ENCODE measurements around the gene RAB9B. TPM values are rescaled to one million over a fixed set of nuclear protein-coding genes. Genes with fewer than 3 reads are reported as not detected.

RAB9B gene
- total RNA-seq, 1 donor from 2014 or later: 4.8 TPM

DNA sequence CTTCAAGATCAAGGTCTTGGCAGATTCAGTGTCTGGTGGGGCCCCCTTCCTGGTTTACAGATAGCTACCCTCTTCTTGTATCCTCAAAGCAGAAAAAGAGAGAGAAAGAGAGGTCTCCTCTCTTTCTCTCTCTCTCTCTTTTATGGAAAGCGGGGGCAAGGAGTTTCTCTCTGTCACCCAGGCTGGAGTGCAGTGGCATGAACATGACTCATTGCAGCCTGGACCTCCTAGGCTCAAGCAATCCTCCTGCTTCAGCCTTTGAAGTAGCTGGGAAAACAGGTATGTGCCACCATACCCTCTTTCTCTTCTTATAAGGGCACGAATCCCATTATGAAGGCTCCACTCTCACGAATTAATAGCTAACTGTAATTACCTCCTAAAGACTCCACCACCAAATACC lies 20.2 kb downstream of the RAB9B start:
- DNase-seq: no peak

DNA sequence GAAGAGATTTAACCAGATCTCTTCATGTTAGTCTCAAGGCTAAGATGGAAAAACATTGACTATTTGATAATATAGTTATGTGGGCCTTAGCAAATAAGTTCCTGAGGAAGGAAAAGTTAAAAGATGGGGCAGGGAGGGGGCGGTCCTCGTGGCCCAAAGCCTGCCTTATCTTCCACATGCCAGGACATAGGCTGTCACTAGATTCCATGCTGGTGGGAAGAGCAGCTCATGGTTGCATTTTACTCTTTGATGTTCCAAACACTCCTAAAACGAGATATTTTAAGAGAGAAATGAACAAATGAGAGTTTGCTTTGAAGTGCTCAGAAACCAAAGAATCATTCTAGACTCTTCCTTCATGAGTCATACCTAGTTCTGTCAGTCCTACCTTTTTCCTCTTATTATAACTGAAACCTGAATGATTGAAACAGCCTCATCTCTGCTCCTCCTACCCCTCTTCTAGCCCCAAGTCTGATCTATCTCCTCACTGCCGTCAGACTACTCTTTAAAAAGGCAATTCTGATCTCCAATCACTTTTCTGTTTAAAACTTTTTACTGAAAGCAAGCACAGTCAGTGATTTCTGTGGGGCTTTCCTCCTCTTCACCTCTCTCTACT lies 25.1 kb downstream of the RAB9B start:
- no peak for DNase-seq

DNA sequence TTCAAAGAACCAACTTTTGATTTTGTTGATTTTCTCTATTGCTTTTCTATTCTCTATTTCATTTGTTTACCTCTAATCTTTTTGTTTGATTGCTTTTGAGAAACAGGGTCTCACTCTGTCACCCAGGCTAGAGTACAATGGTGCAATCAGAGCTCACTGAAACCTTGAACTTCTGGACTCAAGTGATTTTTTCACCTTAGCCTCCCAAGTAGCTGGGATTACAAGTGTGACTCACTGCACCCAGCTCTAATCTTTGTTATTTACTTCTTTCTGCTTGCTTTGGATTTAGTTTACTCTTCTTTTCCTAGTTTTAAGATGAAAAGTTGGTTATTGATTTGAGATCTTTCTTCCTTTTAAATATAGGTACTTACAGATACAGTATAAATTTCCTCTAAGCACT lies 26.2 kb downstream of the RAB9B start:
- DNase-seq: no peak

DNA sequence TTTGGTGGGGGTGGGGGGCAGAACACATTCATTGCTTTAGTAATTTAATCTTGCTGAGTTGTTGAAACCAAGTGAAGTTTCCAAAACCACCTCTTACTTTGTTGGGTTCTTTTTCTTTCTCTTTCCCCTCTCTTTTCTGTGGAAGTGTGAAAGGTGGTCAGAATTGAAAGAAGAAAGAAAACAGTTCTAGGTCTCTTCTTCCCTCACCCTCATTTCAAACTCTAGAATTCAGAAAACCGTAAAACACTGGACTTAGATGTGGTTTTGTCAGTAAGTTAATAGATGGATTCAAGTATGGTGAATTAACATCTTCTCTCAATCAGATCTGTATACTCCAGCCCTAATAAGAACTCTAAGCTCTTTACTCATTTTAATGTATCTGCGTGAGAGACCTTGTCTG lies 31.7 kb downstream of the RAB9B start:
- DNase-seq: no peak

DNA sequence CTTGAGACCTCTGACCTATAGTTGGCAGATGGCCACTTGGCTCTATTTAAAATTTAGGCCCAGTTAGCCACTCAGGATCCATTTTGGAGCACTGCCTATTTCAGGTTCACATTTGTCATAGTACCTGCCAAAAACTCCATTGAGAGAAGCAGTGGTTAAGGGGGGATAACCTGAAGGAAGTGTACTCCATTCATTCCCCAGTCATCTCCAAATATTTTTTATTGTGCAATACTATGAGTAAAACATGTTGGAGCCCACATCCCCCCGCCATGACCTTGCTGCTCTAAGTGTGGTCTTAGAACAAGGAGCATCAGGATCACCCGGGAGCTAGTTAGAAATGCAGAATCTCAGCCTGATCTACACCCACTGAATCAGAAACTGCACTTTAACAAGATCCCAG lies 34.4 kb downstream of the RAB9B start:
- no peak for DNase-seq

DNA sequence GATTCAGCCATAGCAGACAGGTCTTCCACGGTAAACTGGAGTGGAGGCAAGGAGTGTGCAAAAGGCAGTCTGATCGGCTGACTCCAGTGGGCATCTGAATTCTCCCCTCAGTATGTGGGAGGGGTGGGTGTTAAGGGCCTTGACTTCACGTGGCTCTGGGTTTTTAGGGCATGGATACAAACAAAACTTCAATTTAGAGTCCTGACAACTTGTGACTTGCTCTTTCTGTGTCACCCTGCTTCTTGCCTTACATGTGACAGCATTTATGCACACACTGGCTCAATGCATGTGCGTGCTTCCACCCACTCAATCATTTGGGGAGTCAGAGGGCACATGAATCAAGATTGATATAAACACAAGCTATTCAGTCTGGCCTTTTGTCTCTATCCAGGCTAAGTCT lies 37.9 kb downstream of the RAB9B start:
- DNase-seq: no peak

DNA sequence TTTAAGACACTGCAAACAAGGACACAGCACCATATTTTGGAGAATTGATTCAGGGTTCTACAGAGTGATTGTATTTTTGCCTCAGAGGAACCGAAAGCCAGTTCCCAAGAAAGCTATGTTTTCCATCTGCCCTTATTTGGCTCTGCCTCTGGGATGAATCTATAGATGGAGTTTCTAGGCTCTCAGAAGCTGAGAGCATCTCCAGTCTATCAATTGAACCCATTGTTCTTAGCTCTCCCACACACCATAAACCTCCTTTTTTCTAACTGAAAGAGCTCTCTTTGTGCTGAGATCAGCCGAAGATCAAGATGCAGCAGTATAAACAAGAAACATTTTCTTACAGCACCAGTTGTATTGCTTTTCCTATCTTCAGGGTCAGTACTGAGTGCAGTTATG lies 38.5 kb downstream of the RAB9B start:
- no peak for DNase-seq

DNA sequence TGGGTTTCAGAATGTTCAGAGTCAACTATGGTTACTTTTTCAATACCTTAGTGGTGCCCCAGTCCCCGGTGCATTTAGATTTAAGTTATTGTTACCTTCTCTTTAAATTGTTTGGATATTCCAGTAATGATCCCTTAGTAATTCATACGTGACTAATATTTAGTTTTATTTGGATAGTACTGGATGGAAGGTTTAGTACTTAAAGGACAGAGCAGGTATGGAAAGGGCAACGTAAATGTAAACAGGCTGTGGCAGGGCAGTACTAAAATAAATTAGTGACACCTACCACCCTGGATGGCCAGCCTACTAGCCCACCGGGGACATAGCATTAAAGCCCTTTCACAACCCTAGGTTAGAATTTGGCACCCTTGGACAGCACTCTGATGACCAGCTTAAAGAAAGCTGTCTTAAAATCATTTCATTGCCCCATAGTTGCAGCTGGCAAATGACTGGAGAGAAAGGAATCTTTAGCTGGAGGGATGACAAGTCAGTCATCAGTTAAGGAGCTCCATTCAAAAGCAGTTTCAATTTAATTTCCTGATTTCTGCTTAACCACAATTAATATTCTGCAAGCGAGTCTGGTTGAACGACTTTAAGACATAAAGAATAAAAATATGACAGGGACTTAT lies 39.0 kb downstream of the RAB9B start:
- DNase-seq: no peak

DNA sequence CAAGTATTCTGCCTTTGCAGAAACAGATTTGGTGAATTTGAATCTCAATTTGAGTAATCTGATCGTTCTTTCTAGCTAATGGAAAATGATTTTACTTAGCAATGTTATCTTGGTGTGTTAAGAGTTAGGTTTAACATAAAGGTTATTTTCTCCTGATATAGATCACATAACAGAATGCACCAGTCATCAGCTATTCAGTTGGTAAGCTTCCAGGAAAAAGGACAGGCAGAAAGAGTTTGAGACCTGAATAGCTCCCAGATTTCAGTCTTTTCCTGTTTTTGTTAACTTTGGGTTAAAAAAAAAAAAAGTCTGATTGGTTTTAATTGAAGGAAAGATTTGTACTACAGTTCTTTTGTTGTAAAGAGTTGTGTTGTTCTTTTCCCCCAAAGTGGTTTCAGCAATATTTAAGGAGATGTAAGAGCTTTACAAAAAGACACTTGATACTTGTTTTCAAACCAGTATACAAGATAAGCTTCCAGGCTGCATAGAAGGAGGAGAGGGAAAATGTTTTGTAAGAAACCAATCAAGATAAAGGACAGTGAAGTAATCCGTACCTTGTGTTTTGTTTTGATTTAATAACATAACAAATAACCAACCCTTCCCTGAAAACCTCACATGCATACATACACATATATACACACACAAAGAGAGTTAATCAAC lies 40.1 kb downstream of the RAB9B start:
- DNase-seq: no peak

DNA sequence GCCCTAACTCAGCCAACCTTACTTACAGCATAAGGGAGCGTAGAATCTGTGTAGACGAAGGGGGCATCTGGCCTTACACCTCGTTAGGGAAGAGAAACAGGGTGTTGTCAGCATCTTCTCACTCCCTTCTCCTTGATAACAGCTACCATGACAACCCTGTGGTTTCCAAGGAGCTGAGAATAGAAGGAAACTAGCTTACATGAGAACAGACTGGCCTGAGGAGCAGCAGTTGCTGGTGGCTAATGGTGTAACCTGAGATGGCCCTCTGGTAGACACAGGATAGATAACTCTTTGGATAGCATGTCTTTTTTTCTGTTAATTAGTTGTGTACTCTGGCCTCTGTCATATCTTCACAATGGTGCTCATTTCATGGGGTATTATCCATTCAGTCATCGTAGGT lies 40.8 kb downstream of the RAB9B start:
- DNase-seq: no peak

DNA sequence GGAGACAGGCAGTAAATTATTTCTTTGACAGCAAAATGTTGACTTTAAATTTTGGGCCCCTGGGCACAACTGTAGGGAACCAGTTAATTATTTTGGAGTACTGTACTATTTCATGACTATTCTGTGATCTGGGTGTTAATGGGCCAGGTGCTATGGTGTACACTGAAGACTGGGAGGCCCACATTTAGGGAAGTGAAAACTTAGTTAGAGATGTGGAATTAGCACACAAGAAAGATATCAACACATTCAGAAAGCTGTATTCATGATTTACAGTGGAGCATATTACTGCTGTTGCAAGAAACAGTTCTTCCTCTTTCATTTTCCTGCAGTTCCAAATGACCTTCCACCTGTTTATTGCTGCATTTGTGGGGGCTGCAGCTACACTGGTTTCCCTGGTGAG lies 43.1 kb downstream of the RAB9B start:
- no peak for DNase-seq

DNA sequence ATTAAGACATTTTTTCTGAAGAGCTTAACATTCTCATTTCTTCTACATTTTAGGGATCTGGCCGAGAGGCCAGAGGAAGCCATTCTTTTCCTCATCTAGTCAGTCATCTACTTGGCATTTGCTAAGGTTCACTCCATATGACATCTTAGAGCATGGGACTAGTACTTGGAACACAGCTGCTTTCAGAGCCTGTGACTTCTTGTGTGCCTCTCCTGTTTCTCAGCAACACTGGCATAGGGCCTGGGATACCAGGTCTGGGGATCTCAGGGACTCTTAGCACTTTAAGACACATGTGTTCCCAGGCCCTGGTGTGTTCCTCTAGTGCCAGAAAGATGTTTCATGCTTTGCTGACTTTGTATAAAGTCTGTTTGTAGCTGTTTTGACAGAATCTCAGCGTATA lies 48.1 kb downstream of the RAB9B start:
- DNase-seq: peak; percentile 52

DNA sequence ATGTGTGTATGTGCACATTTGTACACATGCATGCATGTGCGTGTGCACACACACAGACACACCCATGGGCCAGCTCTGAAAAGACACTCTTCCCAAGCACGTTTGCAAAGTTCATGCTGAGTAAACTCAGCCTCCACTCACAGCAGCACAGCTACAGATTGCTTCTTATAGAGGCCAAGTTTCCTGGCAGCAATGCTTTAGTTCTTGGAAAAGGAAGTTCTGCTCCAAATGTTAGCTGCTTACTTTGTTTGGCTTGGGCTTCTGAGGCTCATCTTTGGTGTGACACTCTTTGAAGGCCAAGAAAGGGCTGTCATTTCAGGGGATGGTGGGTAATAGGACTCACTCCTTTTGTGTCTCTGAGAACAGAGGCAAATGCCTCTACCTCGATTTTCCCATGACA lies 48.9 kb downstream of the RAB9B start:
- DNase-seq: peak; percentile 26

DNA sequence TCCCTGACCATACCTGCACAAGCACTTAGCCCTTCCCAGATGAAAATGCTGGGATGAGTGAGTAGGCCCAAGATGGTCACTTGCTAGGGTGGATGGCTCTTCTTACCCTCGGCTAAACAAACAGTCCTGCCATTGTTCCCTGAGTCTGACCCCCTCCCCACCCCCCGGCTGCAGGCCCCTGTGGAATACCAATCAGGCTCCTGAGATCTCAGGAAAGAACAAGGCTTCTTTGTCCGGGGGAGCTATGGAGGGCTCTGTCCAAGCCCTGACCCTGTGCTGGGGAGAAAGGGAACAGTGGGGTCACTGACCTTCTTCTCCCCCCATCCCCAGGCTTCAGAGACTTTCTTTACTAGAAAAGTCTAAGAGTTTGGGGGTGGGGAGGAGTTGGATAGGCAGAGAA lies 49.4 kb downstream of the RAB9B start:
- DNase-seq: no peak

DNA sequence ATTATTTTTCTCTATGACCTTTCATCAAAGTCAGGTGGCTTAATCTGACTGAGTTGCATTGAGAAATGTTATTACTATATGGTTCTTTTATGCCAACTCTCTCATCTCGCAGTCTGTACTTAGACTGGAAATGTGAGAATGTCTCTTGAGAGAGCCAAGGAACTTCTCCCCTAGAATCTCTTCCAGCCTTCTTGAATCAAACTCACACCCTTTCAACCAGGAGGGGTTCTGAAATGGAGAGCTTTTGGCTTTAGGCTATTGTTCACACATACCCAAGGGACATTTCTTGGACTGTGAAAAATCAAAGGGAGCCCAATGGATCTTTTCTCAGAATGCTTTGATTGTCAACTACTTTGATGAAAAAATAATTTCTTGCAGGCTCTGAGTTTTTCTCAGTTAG lies 50.4 kb downstream of the RAB9B start:
- DNase-seq: peak; percentile 3

DNA sequence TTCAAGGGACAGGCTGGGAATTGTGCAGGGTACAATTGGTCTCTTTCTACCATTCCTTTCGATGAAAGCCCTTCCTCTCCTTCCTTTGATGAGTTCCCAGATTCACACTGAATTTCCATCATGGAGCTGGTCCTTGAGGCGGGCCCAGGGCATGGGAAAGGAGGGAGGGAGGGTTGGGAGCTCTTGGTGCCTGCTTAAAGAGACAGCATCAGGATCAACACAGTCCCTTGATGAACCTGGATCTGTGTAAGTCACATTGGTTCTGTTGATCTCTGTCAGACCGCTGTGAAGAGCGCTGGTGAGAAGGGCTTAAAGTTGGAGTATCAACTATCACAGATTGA lies 51.0 kb downstream of the RAB9B start:
- no peak for DNase-seq

DNA sequence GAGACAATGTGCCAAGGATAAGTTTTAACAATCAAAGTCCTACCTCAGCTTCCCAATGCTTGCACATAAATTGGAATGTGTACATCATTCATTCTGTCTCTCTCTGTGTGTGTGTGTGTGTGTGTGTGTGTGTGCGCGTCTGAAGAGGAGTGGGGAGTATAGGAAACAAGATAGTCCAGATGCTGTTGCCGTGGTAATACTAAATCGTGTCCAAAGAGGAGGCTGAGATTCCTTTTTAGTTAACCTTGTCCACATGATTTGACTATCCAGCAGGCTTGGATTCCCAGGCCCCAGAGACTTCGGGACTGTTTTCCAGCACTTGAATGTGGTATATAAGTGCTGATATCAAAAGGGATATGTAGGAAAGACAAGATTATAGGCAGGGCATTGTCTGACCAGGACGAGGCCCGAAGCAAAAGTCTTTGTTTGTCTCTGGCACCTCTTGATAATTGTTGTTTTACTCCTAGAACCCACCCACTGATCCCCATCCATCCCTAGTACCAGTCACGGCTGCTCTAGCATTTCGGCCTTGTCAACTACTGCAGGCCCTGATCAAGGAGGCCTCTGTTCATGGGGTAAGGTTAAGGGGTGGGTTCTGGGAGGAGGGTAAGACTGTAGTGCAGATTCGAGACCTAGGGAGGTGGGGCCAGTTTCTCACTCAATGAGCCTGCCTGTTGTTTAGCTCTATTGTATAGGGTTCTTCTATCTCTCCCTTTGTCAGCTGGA lies 51.6 kb downstream of the RAB9B start:
- DNase-seq: no peak

DNA sequence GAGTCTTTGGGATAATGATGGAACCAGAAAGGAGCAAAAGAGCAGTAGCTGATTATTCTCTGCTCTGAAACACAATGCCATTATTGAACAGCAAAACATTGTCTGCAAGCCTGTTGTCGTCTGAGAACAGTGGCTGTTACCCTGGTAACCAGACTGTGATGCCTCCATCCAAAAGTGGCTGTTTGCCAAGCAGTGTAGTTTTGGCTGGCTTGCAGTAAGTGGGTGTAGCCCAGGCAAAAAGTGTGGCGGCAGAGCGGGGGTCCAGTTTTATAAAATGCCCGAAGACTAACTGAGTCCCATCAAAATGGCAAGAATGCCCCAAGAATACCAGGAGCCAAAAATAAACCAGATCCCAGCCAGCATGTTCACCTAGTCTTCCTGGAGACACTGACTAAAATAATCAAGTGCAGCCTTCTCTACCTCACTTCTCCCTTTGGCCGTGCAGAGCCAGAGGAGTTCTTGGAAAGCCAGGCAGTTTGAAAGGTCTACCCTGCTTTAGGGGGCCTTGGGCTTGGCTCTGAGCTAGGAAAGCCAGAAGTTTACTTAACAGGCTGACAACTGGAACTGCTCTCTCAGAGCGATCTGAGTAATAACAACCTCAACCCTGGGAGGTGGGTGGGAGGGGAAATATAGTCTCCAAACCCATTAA lies 52.8 kb downstream of the RAB9B start:
- DNase-seq: peak; percentile 4

DNA sequence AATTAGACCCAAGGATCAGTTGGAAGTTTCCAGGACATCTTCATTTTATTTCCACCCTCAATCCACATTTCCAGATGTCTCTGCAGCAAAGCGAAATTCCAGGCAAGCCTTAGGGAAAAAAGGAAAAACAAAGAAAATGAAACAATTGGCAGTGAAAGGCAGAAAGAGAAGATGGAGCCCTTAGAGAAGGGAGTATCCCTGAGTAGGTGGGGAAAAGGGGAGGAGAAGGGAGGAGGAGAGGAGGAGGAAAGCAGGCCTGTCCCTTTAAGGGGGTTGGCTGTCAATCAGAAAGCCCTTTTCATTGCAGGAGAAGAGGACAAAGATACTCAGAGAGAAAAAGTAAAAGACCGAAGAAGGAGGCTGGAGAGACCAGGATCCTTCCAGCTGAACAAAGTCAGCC lies 55.5 kb downstream of the RAB9B start, which contains the start of gene PLP1:
TSS of gene PLP1 (plus strand) at position 295 of the 400 bp plus-strand sequence. CDS start 156 bp downstream, outside the sequence.
- peak; percentile 71 for DNase-seq

DNA sequence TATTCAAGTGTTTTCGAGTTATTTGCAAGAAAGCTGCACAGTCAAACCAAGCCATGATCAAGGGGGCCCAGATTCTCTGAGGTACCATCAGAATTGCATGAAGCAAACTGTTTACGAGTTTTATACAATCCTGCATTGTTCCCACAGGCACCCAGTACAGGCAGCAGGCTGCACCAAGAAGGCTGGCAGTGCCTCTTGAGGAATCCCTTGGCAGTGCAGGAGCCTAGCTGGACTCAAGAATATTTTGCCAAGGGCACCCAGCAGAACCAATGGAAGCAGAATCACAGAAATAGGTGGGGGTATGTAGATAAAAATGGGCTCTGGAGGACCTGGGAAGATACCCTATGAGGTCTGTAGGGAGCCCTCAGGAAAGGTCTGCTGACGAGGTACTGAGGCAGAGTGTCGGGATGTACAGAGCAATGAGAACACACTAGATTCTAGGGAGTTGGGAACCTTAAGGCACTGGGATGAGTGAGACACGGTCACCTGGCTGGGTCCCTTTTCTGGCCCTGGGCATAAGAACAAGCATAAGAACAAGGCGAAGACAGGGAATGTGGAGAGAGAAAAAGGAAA lies 57.9 kb downstream of the RAB9B start:
- DNase-seq: no peak

DNA sequence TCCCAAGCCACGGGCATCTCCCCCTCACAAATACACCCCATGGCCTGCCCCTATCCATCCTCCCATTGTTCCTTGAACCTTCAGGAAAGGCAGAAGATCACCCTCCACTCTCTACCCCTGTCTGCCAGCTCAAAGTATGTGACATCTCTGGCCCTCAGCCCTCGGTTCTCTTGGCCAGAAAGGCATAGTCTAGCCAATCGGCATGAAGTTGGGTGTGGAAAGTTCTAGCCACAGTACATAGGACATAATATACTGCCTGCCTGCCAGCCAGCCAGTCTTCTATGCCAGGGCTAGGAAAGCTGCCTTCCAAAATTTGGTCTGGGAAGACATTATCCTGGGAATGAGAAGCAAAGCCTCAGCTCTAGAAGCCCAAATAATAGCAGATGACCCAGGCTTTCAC lies 58.6 kb downstream of the RAB9B start:
- no peak for DNase-seq

Measured in skin of body (tissue), 2 donors.